WTC11 (cell line): Measurements from ENCODE around the gene HS3ST4. TPM values are rescaled to one million over a fixed set of nuclear protein-coding genes. Genes with fewer than 3 reads are reported as not detected.

Experiments
- ATAC-seq: fragments of 200-7000 bp; cut with Tn5 transposase; 2 replicates; pipeline ENCODE4 v1.10.0; 2021; ENCODE audit warnings: mild to moderate bottlenecking, moderate library complexity
- CTCF ChIA-PET: fragments of 300-600 bp; sonication (Branson Sonifier 250); formaldehyde crosslinking; loops from one replicate; lab custom pipeline; 2021; ENCODE audit warnings: antibody characterized with exemption; lab: Charles Lee
- POLR2A ChIA-PET: fragments of 350-600 bp; sonication (Branson Sonifier 250); formaldehyde crosslinking; loops from one replicate; lab custom pipeline; 2021; ENCODE audit warnings: antibody characterized with exemption; lab: Charles Lee
- DNase-seq: peaks from one replicate; pipeline ENCODE4 v3.0.0; 2021; ENCODE audit warnings: low spot score
- H3K27ac Mint-ChIP-seq: 2 replicates; pipeline ENCODE4 v1.8.0; 2021; ENCODE audit warnings: mixed read lengths
- H3K27me3 Mint-ChIP-seq: 2 replicates; pipeline ENCODE4 v1.8.0; 2021; ENCODE audit warnings: low read depth, mild to moderate bottlenecking, moderate library complexity, mixed read lengths
- H3K36me3 Mint-ChIP-seq: 2 replicates; pipeline ENCODE4 v1.8.0; 2021; ENCODE audit warnings: mixed read lengths
- H3K4me1 Mint-ChIP-seq: 2 replicates; pipeline ENCODE4 v1.8.0; 2022; ENCODE audit warnings: mixed read lengths
- H3K4me3 Mint-ChIP-seq: 2 replicates; pipeline ENCODE4 v1.8.0; 2021; ENCODE audit warnings: mild to moderate bottlenecking, moderate library complexity, mixed read lengths
- H3K9me3 Mint-ChIP-seq: 2 replicates; pipeline ENCODE4 v1.8.0; 2021; ENCODE audit warnings: mixed read lengths
- CBFB ChIP-seq: sonication (generic); formaldehyde crosslinking; IDR thresholded peaks from 2 replicates; pipeline ENCODE4 v1.8.1; 2022; ENCODE audit warnings: mild to moderate bottlenecking, low read depth, missing genetic modification reagents
- GTF2I ChIP-seq: fragments of 250-450 bp; sonication (Bioruptor Pico); conservative IDR thresholded peaks from 2 replicates; pipeline ENCODE4 v1.4.0; 2021; ENCODE audit warnings: mild to moderate bottlenecking
- KAT7 ChIP-seq: sonication (generic); formaldehyde crosslinking; IDR thresholded peaks from 2 replicates; pipeline ENCODE4 v1.8.1; 2023; ENCODE audit warnings: missing genetic modification reagents, mild to moderate bottlenecking, borderline replicate concordance
- NR2C2 ChIP-seq: sonication (generic); formaldehyde crosslinking; IDR thresholded peaks from 2 replicates; pipeline ENCODE4 v1.8.0; 2022; ENCODE audit warnings: mild to moderate bottlenecking, missing genetic modification reagents
- SOX15 ChIP-seq: fragments of 250-450 bp; sonication (Bioruptor Pico); IDR thresholded peaks from 2 replicates; pipeline ENCODE4 v1.9.0; 2021; ENCODE audit warnings: mild to moderate bottlenecking
- ZBTB21 ChIP-seq: sonication (generic); formaldehyde crosslinking; IDR thresholded peaks from 2 replicates; pipeline ENCODE4 v1.8.1; 2023; ENCODE audit warnings: mild to moderate bottlenecking, missing genetic modification reagents, borderline replicate concordance
- ZNF121 ChIP-seq: sonication (generic); formaldehyde crosslinking; IDR thresholded peaks from 2 replicates; pipeline ENCODE4 v1.8.0; 2023; ENCODE audit warnings: missing genetic modification reagents
- ZNF232 ChIP-seq: sonication (generic); formaldehyde crosslinking; IDR thresholded peaks from 2 replicates; pipeline ENCODE4 v1.8.0; 2022; ENCODE audit warnings: mild to moderate bottlenecking, missing genetic modification reagents
- ZNF263 ChIP-seq: sonication (generic); formaldehyde crosslinking; IDR thresholded peaks from 2 replicates; pipeline ENCODE4 v1.8.1; 2022; ENCODE audit warnings: low read depth, mild to moderate bottlenecking, moderate library complexity, missing genetic modification reagents
- ZNF416 ChIP-seq: fragments of 250-450 bp; sonication (Bioruptor Pico); IDR thresholded peaks from 2 replicates; pipeline ENCODE4 v1.9.0; 2021; ENCODE audit warnings: mild to moderate bottlenecking, inconsistent platforms
- total RNA-seq: library from RNA; stranded (reverse); gene quantifications from 3 replicates; pipeline ENCODE4 v1.2.3, GENCODE V29; 2021
- TF ChIP-seq, protein P1 (sequence below): sonication (generic); formaldehyde crosslinking; IDR thresholded peaks from 2 replicates; pipeline ENCODE4 v1.8.1; 2023; ENCODE audit warnings: mild to moderate bottlenecking, missing genetic modification reagents, moderate library complexity
- TF ChIP-seq, protein P2 (sequence below): sonication (generic); formaldehyde crosslinking; IDR thresholded peaks from 2 replicates; pipeline ENCODE4 v1.8.0; 2022; ENCODE audit warnings: mild to moderate bottlenecking, missing genetic modification reagents
- TF ChIP-seq, protein P3 (sequence below): fragments of 250-450 bp; sonication (Bioruptor Pico); IDR thresholded peaks from 2 replicates; pipeline ENCODE4 v1.9.0; 2021; ENCODE audit warnings: moderate library complexity, mild to moderate bottlenecking, inconsistent platforms, borderline replicate concordance
- TF ChIP-seq, protein P4 (sequence below): sonication (generic); formaldehyde crosslinking; IDR thresholded peaks from 2 replicates; pipeline ENCODE4 v1.8.0; 2023; ENCODE audit warnings: missing genetic modification reagents
- TF ChIP-seq, protein P5 (sequence below): sonication (generic); formaldehyde crosslinking; IDR thresholded peaks from 2 replicates; pipeline ENCODE4 v1.8.1; 2023; ENCODE audit warnings: mild to moderate bottlenecking, missing genetic modification reagents, borderline replicate concordance
- TF ChIP-seq, protein P6 (sequence below): sonication (generic); formaldehyde crosslinking; IDR thresholded peaks from 2 replicates; pipeline ENCODE4 v1.8.1; 2022; ENCODE audit warnings: low read depth, missing genetic modification reagents, borderline replicate concordance
- TF ChIP-seq, protein P7 (sequence below): sonication (generic); formaldehyde crosslinking; IDR thresholded peaks from 2 replicates; pipeline ENCODE4 v1.8.0; 2023; ENCODE audit warnings: missing genetic modification reagents, mild to moderate bottlenecking, borderline replicate concordance

Gene HS3ST4
- total RNA-seq, 1 experiment from 2014 or later = 5.4 TPM

DNA sequence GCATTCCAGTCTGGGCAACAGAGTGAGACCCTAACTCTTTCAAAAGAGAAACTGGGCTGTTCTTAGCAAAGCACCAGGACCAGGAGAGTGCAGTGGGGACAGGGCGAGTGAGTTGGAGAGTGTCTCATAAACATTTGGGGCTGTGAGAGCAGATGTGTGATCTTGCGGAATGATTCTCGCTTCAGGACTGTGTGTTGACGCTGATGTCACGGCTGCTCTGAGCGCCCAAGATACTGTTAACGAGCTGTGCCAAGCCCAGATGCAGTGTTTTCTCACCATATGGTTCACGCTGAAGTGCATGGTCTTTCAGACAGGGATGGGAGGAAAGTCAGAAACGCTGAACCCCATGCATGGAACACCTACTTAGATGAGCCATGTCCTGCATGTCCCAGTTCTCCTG, 438.2 kb downstream of the HS3ST4 start:
- no peak overlapping the region for H3K27ac Mint-ChIP-seq
- H3K4me3 Mint-ChIP-seq = no peak overlapping the region
- no peaks in the 10 kb centered on the region for H3K27me3 Mint-ChIP-seq
- no peaks in the 10 kb centered on the region for H3K9me3 Mint-ChIP-seq
- H3K36me3 Mint-ChIP-seq = no peaks in the 10 kb centered on the region
- H3K4me1 Mint-ChIP-seq = peaks cover 35% of the 10 kb centered on the region
- ATAC-seq (no peak), DNase-seq (no peak)
- ChIA-PET CTCF (no interaction called here), POLR2A (no interaction called here)
- TF ChIP-seq CBFB (CRISPR knock-in tag) (no peak), ZNF121 (CRISPR knock-in tag) (no peak), ZBTB21 (CRISPR knock-in tag) (no peak), GTF2I (no peak), ZNF416 (CRISPR knock-in tag) (no peak), KAT7 (CRISPR knock-in tag) (no peak), NR2C2 (CRISPR knock-in tag) (no peak), ZNF263 (CRISPR knock-in tag) (no peak), SOX15 (CRISPR knock-in tag) (no peak), ZNF232 (no peak)
- TF ChIP-seq, protein P1, sequence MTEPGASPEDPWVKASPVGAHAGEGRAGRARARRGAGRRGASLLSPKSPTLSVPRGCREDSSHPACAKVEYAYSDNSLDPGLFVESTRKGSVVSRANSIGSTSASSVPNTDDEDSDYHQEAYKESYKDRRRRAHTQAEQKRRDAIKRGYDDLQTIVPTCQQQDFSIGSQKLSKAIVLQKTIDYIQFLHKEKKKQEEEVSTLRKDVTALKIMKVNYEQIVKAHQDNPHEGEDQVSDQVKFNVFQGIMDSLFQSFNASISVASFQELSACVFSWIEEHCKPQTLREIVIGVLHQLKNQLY (CRISPR knock-in tag) = no peak
- TF ChIP-seq, protein P2, sequence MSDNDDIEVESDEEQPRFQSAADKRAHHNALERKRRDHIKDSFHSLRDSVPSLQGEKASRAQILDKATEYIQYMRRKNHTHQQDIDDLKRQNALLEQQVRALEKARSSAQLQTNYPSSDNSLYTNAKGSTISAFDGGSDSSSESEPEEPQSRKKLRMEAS (CRISPR knock-in tag) = no peak
- TF ChIP-seq, protein P3, sequence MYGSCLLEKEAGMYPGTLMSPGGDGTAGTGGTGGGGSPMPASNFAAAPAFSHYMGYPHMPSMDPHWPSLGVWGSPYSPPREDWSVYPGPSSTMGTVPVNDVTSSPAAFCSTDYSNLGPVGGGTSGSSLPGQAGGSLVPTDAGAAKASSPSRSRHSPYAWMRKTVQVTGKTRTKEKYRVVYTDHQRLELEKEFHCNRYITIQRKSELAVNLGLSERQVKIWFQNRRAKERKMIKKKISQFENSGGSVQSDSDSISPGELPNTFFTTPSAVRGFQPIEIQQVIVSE = no peak
- TF ChIP-seq, protein P4, sequence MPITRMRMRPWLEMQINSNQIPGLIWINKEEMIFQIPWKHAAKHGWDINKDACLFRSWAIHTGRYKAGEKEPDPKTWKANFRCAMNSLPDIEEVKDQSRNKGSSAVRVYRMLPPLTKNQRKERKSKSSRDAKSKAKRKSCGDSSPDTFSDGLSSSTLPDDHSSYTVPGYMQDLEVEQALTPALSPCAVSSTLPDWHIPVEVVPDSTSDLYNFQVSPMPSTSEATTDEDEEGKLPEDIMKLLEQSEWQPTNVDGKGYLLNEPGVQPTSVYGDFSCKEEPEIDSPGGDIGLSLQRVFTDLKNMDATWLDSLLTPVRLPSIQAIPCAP (CRISPR knock-in tag) = no peak
- TF ChIP-seq, protein P5, sequence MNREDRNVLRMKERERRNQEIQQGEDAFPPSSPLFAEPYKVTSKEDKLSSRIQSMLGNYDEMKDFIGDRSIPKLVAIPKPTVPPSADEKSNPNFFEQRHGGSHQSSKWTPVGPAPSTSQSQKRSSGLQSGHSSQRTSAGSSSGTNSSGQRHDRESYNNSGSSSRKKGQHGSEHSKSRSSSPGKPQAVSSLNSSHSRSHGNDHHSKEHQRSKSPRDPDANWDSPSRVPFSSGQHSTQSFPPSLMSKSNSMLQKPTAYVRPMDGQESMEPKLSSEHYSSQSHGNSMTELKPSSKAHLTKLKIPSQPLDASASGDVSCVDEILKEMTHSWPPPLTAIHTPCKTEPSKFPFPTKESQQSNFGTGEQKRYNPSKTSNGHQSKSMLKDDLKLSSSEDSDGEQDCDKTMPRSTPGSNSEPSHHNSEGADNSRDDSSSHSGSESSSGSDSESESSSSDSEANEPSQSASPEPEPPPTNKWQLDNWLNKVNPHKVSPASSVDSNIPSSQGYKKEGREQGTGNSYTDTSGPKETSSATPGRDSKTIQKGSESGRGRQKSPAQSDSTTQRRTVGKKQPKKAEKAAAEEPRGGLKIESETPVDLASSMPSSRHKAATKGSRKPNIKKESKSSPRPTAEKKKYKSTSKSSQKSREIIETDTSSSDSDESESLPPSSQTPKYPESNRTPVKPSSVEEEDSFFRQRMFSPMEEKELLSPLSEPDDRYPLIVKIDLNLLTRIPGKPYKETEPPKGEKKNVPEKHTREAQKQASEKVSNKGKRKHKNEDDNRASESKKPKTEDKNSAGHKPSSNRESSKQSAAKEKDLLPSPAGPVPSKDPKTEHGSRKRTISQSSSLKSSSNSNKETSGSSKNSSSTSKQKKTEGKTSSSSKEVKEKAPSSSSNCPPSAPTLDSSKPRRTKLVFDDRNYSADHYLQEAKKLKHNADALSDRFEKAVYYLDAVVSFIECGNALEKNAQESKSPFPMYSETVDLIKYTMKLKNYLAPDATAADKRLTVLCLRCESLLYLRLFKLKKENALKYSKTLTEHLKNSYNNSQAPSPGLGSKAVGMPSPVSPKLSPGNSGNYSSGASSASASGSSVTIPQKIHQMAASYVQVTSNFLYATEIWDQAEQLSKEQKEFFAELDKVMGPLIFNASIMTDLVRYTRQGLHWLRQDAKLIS (CRISPR knock-in tag) = no peak
- TF ChIP-seq, protein P6, sequence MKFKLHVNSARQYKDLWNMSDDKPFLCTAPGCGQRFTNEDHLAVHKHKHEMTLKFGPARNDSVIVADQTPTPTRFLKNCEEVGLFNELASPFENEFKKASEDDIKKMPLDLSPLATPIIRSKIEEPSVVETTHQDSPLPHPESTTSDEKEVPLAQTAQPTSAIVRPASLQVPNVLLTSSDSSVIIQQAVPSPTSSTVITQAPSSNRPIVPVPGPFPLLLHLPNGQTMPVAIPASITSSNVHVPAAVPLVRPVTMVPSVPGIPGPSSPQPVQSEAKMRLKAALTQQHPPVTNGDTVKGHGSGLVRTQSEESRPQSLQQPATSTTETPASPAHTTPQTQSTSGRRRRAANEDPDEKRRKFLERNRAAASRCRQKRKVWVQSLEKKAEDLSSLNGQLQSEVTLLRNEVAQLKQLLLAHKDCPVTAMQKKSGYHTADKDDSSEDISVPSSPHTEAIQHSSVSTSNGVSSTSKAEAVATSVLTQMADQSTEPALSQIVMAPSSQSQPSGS (CRISPR knock-in tag) = no peak

DNA sequence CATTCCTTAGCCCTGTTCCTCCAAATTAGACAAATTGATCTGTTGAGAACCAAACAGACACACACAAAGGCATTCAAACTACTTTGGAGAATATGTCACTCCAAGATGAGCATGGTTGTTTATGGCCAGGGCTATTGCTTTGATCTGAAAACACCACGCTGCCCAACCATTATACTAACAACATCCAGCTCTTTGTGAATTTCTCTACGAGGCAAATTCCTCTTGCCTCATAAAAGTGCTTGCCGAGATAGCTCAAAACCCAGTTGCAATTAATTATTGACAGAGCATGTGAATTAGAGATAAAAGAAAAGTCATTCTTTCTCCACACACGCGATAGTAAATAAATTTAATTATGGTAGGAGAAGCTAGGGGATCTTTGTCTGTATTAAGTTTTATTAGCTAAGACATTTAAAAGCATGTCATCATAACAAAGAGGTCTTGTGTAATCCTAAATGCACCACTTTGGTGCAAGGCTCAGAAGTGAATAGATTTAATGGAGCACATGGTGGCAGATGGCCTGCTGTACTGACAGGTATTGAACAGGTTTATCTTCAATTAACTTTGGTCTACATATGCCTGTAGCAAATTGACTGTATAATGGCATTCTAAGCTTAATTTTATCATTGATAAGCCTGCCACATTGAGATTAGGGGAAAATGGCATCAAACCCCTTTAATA, 441.8 kb downstream of the HS3ST4 start:
- ATAC-seq (no peak), DNase-seq (no peak)
- H3K36me3 Mint-ChIP-seq = no peaks in the 10 kb centered on the region
- POLR2A ChIA-PET = interaction anchor here (1.0 kb wide), 1 partner anchor 62 kb away, joined by 3 read pairs; no protein-coding TSS in a partner anchor
- CTCF ChIA-PET = interaction anchor here (1.8 kb wide), 1 partner anchor 976 kb away, joined by 4 read pairs; no protein-coding TSS in a partner anchor
- no peak overlapping the region for H3K4me3 Mint-ChIP-seq
- no peaks in the 10 kb centered on the region for H3K9me3 Mint-ChIP-seq
- no peak overlapping the region for H3K27ac Mint-ChIP-seq
- peaks cover 43% of the 10 kb centered on the region for H3K4me1 Mint-ChIP-seq
- no peaks in the 10 kb centered on the region for H3K27me3 Mint-ChIP-seq
- TF ChIP-seq, protein P7, sequence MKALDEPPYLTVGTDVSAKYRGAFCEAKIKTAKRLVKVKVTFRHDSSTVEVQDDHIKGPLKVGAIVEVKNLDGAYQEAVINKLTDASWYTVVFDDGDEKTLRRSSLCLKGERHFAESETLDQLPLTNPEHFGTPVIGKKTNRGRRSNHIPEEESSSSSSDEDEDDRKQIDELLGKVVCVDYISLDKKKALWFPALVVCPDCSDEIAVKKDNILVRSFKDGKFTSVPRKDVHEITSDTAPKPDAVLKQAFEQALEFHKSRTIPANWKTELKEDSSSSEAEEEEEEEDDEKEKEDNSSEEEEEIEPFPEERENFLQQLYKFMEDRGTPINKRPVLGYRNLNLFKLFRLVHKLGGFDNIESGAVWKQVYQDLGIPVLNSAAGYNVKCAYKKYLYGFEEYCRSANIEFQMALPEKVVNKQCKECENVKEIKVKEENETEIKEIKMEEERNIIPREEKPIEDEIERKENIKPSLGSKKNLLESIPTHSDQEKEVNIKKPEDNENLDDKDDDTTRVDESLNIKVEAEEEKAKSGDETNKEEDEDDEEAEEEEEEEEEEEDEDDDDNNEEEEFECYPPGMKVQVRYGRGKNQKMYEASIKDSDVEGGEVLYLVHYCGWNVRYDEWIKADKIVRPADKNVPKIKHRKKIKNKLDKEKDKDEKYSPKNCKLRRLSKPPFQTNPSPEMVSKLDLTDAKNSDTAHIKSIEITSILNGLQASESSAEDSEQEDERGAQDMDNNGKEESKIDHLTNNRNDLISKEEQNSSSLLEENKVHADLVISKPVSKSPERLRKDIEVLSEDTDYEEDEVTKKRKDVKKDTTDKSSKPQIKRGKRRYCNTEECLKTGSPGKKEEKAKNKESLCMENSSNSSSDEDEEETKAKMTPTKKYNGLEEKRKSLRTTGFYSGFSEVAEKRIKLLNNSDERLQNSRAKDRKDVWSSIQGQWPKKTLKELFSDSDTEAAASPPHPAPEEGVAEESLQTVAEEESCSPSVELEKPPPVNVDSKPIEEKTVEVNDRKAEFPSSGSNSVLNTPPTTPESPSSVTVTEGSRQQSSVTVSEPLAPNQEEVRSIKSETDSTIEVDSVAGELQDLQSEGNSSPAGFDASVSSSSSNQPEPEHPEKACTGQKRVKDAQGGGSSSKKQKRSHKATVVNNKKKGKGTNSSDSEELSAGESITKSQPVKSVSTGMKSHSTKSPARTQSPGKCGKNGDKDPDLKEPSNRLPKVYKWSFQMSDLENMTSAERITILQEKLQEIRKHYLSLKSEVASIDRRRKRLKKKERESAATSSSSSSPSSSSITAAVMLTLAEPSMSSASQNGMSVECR (CRISPR knock-in tag) = no peak
- TF ChIP-seq, protein P3 = no peak
